GM21526 (cell line): ENCODE measurements around the gene SLC35F1.

ENCODE experiments used
- ATAC-seq: cut with Tn5 transposase; IDR thresholded peaks from one replicate; pipeline ENCODE4 v1.9.1; 2021; ENCODE audit warnings: moderate library complexity; ENCODE audit not compliant: unreplicated experiment, low FRiP score

The SLC35F1 gene

GRCh38 chr6:118103381-118104146 is 196.5 kb downstream of the SLC35F1 start:
- ATAC-seq = no peak

GRCh38 chr6:118122161-118122725 is 215.2 kb downstream of the SLC35F1 start:
- ATAC-seq = no peak

- no peak for ATAC-seq
Observed at GRCh38 chr6:118122801-118123200, 215.7 kb downstream of the SLC35F1 start.

GRCh38 chr6:118123503-118124037 is 216.5 kb downstream of the SLC35F1 start:
- no peak for ATAC-seq

- ATAC-seq = no peak
Observed at GRCh38 chr6:118124851-118125250, 217.8 kb downstream of the SLC35F1 start.

GRCh38 chr6:118128755-118129154 is 221.7 kb downstream of the SLC35F1 start:
- ATAC-seq = no peak

- no peak for ATAC-seq
Observed at GRCh38 chr6:118134206-118134605, 227.1 kb downstream of the SLC35F1 start.

- no peak for ATAC-seq
Observed at GRCh38 chr6:118134736-118135135, 227.7 kb downstream of the SLC35F1 start.

- ATAC-seq = no peak
Observed at GRCh38 chr6:118135371-118135770, 228.3 kb downstream of the SLC35F1 start.

GRCh38 chr6:118141211-118141610 is 234.1 kb downstream of the SLC35F1 start:
- ATAC-seq = no peak

GRCh38 chr6:118146584-118146983 is 239.5 kb downstream of the SLC35F1 start:
- ATAC-seq = no peak

- ATAC-seq = no peak
Observed at GRCh38 chr6:118147511-118147910, 240.4 kb downstream of the SLC35F1 start.

GRCh38 chr6:118148561-118148960 is 241.5 kb downstream of the SLC35F1 start:
- no peak for ATAC-seq

GRCh38 chr6:118152524-118152923 is 245.5 kb downstream of the SLC35F1 start:
- no peak for ATAC-seq

GRCh38 chr6:118161343-118161742 is 254.3 kb downstream of the SLC35F1 start:
- ATAC-seq = no peak

GRCh38 chr6:118163542-118163941 is 256.5 kb downstream of the SLC35F1 start:
- ATAC-seq = no peak

- ATAC-seq = no peak
Observed at GRCh38 chr6:118165500-118165899, 258.4 kb downstream of the SLC35F1 start.

GRCh38 chr6:118168421-118168820 is 261.4 kb downstream of the SLC35F1 start:
- ATAC-seq = no peak

GRCh38 chr6:118171852-118172251 is 264.8 kb downstream of the SLC35F1 start:
- no peak for ATAC-seq

GRCh38 chr6:118174071-118174470 is 267.0 kb downstream of the SLC35F1 start:
- ATAC-seq = no peak

GRCh38 chr6:118177720-118178119 is 270.7 kb downstream of the SLC35F1 start:
- ATAC-seq = no peak

GRCh38 chr6:118179048-118179447 is 272.0 kb downstream of the SLC35F1 start:
- no peak for ATAC-seq
